Ammon's horn (tissue), 1 donor: Measurements from ENCODE around the gene PPIP5K1.
"Not testable (repeated sequence)": the region's sequence is repeated elsewhere in the genome, so short reads cannot be mapped to it uniquely, and the experiment has no call there.

Source experiments
- DNase-seq: peaks from one replicate; pipeline ENCODE4 v3.0.0-alpha.2; 2016; ENCODE audit warnings: low spot score

PPIP5K1 gene

DNA sequence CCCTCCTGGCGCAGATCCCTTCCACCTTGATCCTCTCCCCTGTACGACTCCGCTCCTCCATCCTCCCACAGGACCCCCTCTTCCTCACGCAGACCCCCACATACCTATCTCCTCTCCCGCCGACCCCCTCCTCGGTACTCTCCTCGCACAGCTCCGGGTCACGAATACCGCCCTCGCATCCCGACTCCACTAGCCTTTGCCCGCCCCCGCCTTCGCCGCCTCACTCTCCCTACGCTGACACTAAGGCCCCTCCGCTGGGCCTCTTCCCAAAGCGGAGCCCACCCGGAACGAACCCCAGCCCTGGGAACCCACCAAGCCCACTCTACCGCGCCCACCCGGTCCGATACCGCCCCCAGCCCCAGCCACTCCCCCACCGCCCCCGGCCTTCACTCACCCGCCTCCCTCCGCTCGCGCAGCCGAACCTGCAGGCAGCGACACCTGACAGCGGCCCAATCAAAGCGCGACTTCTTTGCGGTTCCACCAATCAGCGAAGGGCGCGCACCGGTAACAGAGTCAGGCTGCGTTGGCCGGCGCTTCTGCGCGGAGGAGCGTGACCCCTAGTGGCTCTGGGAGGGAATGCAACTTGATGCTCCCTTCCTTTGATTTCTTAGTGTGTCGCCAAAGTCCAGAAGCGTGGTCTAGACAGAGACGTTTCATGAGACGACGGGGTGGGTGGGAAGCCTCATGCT lies at the start of gene PPIP5K1:
Gene PPIP5K1 (minus strand): TSS at position 431 of the 689 bp plus-strand sequence. CDS start 5,704 bp downstream, outside the sequence.
- not testable (repeated sequence) for DNase-seq

DNA sequence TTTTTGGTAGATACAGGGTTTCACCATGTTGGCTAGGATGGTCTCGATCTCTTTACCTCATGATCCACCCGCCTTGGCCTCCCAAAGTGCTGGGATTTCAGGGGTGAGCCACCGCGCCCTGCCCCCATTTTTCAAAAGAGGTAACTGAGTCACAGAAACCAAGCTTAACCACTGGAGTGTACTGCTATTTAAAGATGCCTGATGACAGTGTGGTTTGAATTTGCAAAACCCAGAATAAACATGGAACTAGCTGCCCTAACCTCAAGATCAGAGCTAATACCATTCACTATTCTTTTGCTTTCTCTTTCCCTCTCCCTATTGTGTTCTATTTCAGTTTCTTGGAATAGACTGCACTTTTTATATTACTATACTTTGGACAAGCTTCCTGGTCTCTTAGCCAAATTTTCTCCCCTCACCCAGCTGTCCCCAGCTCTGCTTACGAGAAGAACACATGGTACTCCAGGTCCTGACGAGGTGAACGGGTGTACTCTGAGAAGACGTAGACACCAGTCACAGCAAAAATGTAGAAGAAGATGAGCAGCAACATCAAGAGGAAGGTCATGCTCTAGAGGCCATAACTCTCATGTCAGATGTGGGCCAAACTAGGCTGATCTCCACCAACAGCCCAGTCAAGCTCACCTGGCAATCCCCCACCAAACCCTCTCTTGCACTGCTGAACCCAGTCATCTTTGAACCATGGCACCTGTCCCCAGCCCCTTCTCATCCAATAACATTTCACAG lies 48.6 kb upstream of the PPIP5K1 start:
- DNase-seq = not testable (repeated sequence)

DNA sequence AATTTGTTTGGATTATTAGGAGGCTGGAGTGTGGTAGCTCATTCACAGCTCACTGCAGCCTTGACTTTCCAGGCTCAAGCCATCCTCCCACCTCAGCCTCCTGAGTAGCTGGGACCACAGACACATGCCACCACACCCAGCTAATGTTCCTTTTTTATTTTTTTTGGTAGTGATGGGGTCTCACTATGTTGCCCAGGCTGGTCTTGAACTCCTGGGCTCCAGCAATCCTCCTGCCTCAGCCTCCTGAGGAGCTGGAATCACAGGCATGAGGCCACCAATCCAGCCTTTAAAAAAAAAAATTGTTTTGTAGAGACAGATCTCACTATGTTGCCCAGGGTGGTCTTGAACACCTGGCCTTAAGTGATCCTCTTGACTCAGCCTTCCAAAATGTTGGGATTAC lies 36.9 kb upstream of the PPIP5K1 start:
- not testable (repeated sequence) for DNase-seq

- DNase-seq = no peak
These were observed 35.1 kb upstream of the PPIP5K1 start for GRCh38 chr15:43625106-43625505.

GRCh38 chr15:43622068-43622799 lies 32.2 kb upstream of the PPIP5K1 start:
- DNase-seq = not testable (repeated sequence)

DNA sequence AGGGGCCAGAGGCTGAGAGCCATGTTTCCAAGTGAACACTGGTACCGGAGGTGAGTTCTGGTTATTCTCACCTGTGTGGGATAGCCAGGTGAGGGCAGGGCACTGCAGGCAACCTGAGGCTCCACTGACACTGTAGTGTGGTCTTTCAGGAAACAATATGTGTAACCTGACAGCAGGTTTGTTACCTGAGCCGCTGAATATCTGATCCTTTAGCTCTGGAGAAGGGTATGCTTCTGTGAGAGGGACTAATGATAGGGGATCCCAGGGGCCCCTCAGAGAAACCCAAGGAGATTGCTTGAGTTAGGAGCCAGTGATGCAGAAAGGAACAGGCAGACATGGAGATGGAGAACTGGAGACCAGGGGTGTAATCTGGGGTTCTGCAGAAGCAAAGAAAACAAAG lies 28.7 kb upstream of the PPIP5K1 start, which contains the start of gene STRC:
Gene STRC (minus strand): TSS at position 101 of the 400 bp plus-strand sequence. CDS start 78 bp downstream, at position 23.
- not testable (repeated sequence) for DNase-seq

DNA sequence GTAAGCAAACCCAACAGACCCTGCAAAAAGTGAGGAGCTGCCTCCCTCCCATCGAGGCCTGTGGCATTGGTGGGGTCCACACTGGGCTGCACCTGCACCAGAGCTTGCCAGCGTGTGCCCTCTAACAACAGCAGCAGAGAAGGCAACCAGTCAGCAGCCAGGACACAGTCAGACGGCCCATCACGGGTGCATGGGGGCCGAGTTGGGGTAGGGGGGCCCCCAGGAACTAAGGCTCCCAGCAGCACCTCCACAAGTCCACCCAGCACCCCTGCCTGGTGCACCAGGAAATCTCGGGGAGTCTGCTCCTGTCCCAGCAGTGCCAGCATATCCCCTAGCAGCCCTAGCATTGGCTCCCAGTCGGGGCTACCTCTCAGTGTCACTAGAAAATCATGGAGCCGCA lies 27.7 kb upstream of the PPIP5K1 start:
- DNase-seq = not testable (repeated sequence)

- DNase-seq = peak; percentile 73
These were observed 12.2 kb upstream of the PPIP5K1 start for GRCh38 chr15:43602233-43602632.

DNA sequence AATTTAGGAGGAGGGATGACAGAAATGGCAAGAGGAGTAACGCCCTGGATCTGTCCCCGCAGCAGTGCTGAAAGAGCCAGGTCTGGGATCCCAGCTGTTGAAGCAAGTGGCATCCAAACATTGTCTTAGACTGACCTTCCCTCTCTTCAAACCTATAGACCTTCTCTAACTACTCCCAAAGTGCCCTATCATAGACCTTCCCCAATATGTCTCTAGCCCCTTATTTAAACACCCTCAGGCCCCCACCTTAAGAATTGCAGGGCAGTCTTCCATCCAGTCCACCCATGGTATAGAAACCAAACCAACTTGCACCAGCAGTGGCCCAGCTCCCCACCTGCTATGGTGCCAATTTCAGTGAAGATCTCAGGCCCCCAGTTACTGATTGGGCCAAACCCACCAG lies 10.2 kb upstream of the PPIP5K1 start:
- DNase-seq = not testable (repeated sequence)

- DNase-seq = not testable (repeated sequence)
These were observed 9.1 kb upstream of the PPIP5K1 start for GRCh38 chr15:43599131-43599530.

GRCh38 chr15:43593328-43594190 lies 3.6 kb upstream of the PPIP5K1 start, which contains the start of gene CKMT1B:
CKMT1B (plus strand) TSS chr15:43594027; CDS start chr15:43594219, 192 bp downstream.
- DNase-seq = not testable (repeated sequence)

DNA sequence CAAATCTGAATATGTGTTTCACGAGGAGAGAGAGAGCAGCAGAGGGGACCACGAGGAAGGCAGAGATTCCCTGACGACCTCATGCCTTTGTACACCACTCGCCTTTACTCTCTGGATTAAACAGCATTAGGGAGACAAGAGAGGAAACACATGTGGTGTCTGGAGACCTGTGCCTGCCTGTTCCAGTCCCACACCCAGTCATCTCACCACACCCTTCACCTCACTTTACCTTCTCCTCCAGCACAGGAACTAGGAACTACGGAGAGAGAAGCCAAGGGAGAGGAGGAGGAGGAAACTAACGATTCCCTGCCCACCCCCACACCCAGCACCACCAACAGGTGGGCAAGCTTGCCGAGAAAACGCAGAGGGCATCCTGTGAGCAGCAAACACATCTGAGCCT lies 2.8 kb upstream of the PPIP5K1 start:
- not testable (repeated sequence) for DNase-seq

GRCh38 chr15:43574607-43575006 lies 15.4 kb downstream of the PPIP5K1 start:
- DNase-seq = not testable (repeated sequence)

DNA sequence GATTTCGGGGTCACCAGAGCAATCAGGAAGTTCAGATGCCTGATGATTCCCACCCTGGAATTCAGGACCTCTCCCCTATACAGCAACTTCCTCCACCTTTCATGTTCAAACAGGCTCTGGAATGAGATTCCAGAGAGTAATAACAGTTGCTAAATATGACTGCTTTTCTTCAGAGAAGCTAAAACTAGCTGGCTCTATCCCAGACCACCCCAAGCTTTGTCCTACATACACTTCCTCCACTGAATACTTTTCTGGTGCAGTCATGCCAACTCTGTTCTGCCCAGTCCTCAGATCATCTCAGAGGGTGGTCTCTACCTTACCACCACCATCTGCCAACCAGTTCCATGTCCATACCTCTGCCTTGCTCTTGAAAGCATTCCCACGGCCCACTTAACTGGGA lies 23.4 kb downstream of the PPIP5K1 start:
- not testable (repeated sequence) for DNase-seq

- DNase-seq = not testable (repeated sequence)
These were observed 26.2 kb downstream of the PPIP5K1 start for GRCh38 chr15:43563793-43564192.

DNA sequence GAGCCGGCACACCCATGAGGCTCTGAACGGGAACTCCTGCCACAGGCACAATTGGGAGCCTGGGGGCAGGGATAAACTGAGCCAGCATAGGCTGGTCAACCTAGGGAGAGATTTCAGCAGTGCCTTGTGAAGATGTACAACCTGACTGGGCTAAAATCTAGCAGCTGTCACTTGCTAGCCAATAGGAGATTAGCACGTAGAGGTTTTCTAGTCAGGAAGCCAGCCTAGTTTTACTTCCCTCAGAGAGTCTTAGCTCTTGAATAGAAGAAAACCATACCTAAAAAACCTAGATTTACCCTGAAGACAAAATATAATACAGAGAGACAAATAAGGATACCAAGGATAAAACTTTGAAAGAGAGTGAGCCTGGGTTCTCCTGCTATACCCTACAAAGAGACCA lies 27.3 kb downstream of the PPIP5K1 start:
- not testable (repeated sequence) for DNase-seq

DNA sequence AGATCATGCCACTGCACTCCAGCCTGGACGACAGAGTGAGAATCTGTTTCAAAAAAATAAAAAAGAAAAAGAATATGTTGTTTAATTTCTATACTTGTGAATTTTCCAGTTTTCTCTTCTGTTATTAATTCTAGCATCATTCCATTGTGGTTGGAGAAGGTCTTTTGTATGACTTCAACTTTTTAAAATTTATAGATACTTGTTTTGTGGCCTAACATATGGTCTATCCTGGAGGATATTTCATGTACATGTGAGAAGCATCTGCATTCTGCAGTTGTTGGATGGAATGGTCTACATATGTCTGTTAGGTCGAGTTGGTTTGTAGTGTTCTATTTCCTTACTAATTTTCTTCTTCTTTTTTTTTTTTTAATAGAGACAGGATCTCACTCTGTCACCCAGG lies 37.0 kb downstream of the PPIP5K1 start:
- DNase-seq = no peak

GRCh38 chr15:43552256-43552655 lies 37.8 kb downstream of the PPIP5K1 start:
- no peak for DNase-seq

DNA sequence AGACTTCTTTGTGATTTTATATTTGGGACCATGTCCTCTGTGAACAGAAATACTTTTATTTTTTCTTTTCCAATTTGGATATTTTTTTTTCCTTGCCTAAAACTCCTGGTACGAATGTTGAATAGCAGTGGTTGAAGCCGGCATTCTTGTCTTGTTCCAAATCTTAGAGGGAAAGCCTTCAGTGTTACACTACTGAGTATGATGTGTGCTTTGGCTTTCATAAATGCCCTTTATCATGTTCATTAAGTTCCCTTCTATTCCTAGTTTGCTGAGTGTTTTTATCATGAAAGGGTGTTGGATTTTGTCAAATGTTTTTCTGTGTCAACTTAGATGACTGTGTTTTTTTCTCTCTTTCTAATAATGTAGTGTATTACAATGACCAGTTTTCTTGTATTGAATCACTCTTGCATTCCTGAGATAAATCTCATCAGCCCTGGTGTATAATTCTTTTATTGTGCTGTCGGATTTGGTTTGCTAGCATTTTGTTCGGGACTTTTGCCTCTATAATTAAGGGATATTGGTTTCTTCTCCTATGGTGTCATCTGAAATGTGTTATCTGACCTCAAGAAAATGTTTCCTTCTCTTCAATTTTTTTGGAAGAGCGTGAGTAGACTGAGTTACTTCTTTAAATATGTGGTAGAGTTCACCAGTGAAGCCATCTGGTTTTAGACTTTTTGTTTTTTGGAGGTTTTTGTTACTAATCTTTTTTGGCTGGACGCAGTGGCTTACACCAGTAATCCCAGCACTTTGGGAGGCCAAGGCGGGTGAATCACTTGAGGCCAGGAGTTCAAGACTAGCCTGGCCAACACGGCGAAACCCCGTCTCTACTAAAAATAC lies 39.3 kb downstream of the PPIP5K1 start:
- no peak for DNase-seq

GRCh38 chr15:43547539-43547938 lies 42.5 kb downstream of the PPIP5K1 start:
- DNase-seq = no peak
